ENCODE results near the gene C6orf132. TPM values are rescaled to one million over a fixed set of nuclear protein-coding genes. Genes with fewer than 3 reads are reported as not detected.

Gene C6orf132
- total and polyA plus RNA-seq, 8 donors: 27.4 to 99.2 (median 73.3) TPM

DNA sequence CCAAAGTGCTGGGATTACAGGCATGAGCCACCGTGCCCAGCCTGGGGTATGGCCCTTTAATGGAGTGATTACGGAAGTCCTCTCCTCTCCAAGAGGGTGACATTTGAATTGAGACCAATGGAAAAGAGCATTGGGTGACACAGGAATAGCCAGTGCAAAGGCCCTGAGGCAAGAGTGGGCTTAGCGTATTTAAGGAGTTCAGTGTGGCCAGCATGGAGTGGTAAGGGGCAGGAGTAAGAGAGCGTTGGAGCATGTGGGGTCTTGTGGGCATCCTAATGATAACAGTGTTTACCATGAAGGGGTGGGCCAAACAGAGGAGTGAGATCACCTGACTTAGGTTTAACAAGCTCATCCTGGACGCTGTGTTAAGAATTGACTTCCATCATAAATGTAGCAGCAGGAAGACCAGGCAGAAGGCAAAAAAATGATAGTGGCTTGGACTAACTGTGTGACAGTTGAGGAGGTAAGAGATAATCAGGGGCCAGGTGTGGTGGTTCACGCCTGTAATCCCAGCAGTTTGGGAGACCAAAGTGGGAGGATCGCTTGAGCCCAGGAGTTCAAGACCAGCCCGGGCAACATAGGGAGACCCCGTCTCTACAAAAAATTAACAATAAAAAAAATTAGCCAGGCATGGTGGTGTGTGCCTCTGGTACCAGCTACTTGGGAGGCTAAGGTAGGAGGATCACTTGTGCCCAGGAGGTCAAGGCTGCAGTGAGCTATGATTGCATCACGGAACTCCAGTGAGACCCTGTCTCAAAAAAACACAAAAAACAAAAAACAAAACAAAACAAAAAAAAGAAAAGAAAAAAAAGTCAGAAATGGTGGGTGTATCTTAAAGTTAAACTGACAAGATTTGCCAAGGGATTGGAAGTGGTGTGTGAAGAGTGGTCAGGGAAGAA, 51.4 kb downstream of the C6orf132 start:
- Histone ChIP-seq H3K27ac (no peak overlapping the region), H3K4me1 (peaks cover under 1 to 7% (median 6%) of the 10 kb centered on the region in 4 donors), H3K4me3 (no peak overlapping the region), H3K27me3 (no peaks in the 10 kb centered on the region), H3K36me3 (peaks cover 0 to 6% (median 0%) of the 10 kb centered on the region in 4 donors), H3K9me3 (no peaks in the 10 kb centered on the region)
- intact Hi-C loops (cut with DNase I; ENCODE audit: low total_unique reads): no loop called here
- TF ChIP-seq EP300 (IDR thresholded peaks at IDR 0.05): no peak
- TF ChIP-seq, protein P1, sequence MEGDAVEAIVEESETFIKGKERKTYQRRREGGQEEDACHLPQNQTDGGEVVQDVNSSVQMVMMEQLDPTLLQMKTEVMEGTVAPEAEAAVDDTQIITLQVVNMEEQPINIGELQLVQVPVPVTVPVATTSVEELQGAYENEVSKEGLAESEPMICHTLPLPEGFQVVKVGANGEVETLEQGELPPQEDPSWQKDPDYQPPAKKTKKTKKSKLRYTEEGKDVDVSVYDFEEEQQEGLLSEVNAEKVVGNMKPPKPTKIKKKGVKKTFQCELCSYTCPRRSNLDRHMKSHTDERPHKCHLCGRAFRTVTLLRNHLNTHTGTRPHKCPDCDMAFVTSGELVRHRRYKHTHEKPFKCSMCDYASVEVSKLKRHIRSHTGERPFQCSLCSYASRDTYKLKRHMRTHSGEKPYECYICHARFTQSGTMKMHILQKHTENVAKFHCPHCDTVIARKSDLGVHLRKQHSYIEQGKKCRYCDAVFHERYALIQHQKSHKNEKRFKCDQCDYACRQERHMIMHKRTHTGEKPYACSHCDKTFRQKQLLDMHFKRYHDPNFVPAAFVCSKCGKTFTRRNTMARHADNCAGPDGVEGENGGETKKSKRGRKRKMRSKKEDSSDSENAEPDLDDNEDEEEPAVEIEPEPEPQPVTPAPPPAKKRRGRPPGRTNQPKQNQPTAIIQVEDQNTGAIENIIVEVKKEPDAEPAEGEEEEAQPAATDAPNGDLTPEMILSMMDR (IDR thresholded peaks at IDR 0.05): no peak
- no peak for TF ChIP-seq POLR2A (IDR thresholded peaks at IDR 0.05)
- no peak for TF ChIP-seq POLR2AphosphoS5 (IDR thresholded peaks at IDR 0.05)
- DNase-seq: no peak
- WGBS, 5 donors: 87 to 91% (median 90%) methylated on average over 10 of the region's 10 CpGs

DNA sequence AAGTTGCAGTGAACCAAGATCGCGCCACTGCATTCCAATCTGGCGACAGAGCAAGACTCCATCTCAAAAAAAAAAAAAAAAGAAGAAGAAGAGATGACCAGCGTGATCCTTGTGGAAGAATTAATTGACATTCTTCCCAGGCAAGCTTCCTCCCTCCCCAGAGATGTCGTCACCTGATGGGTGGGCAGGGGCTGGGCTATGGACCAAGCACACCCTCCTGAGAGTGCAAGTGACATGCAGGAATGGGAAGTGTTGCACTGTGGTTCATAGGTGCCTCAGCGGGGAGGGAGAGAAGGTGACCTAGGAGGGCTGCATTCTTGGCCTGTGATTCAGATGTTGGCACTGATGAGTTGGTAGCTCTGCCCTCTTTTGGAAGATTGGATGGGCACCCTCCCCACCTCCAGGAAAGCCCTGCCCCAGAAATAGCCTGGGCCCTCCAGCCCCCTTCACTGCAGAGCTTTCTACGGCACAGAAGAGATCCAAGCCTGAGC, 54.3 kb downstream of the C6orf132 start:
- no peak for TF ChIP-seq POLR2A (IDR thresholded peaks at IDR 0.05)
- TF ChIP-seq, protein P1 (IDR thresholded peaks at IDR 0.05): no peak
- TF ChIP-seq EP300 (IDR thresholded peaks at IDR 0.05): no peak
- TF ChIP-seq POLR2AphosphoS5 (IDR thresholded peaks at IDR 0.05): no peak
- DNase-seq: no peak
- Histone ChIP-seq H3K4me1 (peaks cover 4 to 11% (median 6%) of the 10 kb centered on the region in 4 donors), H3K9me3 (no peaks in the 10 kb centered on the region), H3K36me3 (peaks cover 0 to 17% (median 2%) of the 10 kb centered on the region in 4 donors), H3K27ac (no peak overlapping the region), H3K4me3 (no peak overlapping the region), H3K27me3 (no peaks in the 10 kb centered on the region)
- intact Hi-C loops (cut with DNase I; ENCODE audit: low total_unique reads): no loop called here
- WGBS, 5 donors: 78 to 91% (median 87%) methylated on average over 7 of the region's 7 CpGs

DNA sequence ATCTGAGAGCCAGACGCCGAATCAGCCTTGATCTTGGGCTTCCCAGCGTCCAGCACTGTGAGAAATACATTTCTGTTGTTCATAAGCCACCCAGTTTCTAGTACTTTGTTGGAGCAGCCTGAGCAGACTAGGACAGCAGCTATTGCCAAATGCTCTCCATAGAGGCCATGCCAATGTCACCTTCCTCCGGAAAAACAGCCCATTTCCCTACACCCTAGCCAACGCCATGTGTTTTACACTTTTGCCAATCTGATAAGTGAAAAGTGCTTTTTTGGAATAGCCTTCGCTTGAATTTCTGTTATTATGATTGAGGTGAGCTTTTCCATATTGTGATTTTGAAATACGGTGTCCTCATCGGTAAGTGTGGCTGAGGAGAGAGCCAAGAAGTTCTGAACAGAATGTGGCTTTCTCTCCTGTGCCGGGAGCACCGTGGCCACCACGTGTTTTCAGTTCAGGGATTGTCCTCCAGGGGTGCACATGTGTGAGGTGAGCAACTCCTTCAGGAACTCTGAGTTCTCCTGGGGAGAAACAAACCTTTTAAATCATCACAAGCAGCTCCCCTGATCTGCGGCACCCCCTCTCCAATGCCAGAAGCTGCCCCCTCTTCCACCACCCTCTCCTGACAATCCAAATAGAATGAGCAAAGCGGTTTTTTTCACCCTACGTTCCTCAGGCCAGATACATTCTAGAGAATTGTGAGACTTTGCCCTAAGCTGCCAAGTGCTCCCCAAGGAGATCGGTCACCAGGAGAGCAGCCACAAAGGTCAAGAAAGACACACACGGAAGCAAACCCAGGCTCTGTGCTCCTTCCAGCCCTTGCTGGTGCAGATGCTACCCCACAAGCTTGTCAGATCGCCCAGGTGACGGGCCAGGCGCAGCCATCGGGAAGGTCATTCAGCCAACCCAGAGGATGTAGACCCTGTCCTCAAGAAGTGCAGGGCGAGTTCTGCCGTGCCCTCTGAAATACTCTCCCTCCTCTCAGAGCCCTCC, 56.1 kb downstream of the C6orf132 start:
- H3K4me3 ChIP-seq: no peak overlapping the region
- H3K36me3 ChIP-seq: peaks cover 0 to 35% (median 18%) of the 10 kb centered on the region in 4 donors
- H3K27me3 ChIP-seq: no peaks in the 10 kb centered on the region
- 56 to 71% (median 65%) methylated on average over 22 of the region's 22 CpGs for WGBS, 5 donors
- intact Hi-C loops (cut with DNase I; ENCODE audit: low total_unique reads): no loop called here
- H3K4me1 ChIP-seq: peaks cover 4 to 11% (median 6%) of the 10 kb centered on the region in 4 donors
- DNase-seq: peak; percentile 31 to 51
- H3K9me3 ChIP-seq: no peaks in the 10 kb centered on the region
- H3K27ac ChIP-seq: peak overlapping the region in 4 of 5 donors; percentile 30 to 48 (median 36)
- TF ChIP-seq POLR2A (IDR thresholded peaks at IDR 0.05) (no peak), POLR2AphosphoS5 (IDR thresholded peaks at IDR 0.05) (no peak)
- TF ChIP-seq, protein P1 (IDR thresholded peaks at IDR 0.05): peak in 4 of 7 experiments; percentile 9 to 54 (median 34)

GRCh38 chr6:42084889-42085288, 57.5 kb downstream of the C6orf132 start:
- WGBS, 5 donors: 60 to 94% (median 92%) methylated on average over 5 of the region's 5 CpGs
- no peaks in the 10 kb centered on the region for H3K9me3 ChIP-seq
- H3K27me3 ChIP-seq: no peaks in the 10 kb centered on the region
- intact Hi-C loops (cut with DNase I; ENCODE audit: low total_unique reads): no loop called here
- TF ChIP-seq, protein P1 (IDR thresholded peaks at IDR 0.05): no peak
- TF ChIP-seq EP300 (IDR thresholded peaks at IDR 0.05) (no peak), POLR2AphosphoS5 (IDR thresholded peaks at IDR 0.05) (no peak), POLR2A (IDR thresholded peaks at IDR 0.05) (no peak)
- no peak overlapping the region for H3K27ac ChIP-seq
- H3K36me3 ChIP-seq: peaks cover 0 to 46% (median 32%) of the 10 kb centered on the region in 4 donors
- H3K4me3 ChIP-seq: no peak overlapping the region
- no peak for DNase-seq
- peaks cover 4 to 11% (median 6%) of the 10 kb centered on the region in 4 donors for H3K4me1 ChIP-seq
